Measurements from ENCODE around the gene ARHGAP36.

The ARHGAP36 gene

GRCh38 chrX:131058136-131058868 is at the start of gene ARHGAP36:
ARHGAP36 (plus strand) TSS chrX:131058346; CDS start chrX:131081666, 23,320 bp downstream.
- no peak for DNase-seq

GRCh38 chrX:131010186-131010585 is 48.0 kb upstream of the ARHGAP36 start:
- no peak for DNase-seq

GRCh38 chrX:131025336-131025735 is 32.8 kb upstream of the ARHGAP36 start:
- DNase-seq: no peak

GRCh38 chrX:131032354-131033230 is 25.6 kb upstream of the ARHGAP36 start:
- DNase-seq: no peak

- no peak for DNase-seq
These were observed 24.1 kb upstream of the ARHGAP36 start for GRCh38 chrX:131034063-131034462.

GRCh38 chrX:131040781-131041180 is 17.4 kb upstream of the ARHGAP36 start:
- DNase-seq: no peak

- DNase-seq: no peak
These were observed 16.5 kb upstream of the ARHGAP36 start for GRCh38 chrX:131041667-131042066.

GRCh38 chrX:131045726-131046125 is 12.4 kb upstream of the ARHGAP36 start:
- no peak for DNase-seq

GRCh38 chrX:131046596-131046995 is 11.6 kb upstream of the ARHGAP36 start:
- DNase-seq: no peak

GRCh38 chrX:131047180-131047579 is 11.0 kb upstream of the ARHGAP36 start:
- DNase-seq: no peak

GRCh38 chrX:131053076-131053475 is 5.1 kb upstream of the ARHGAP36 start:
- DNase-seq: no peak

- no peak for DNase-seq
These were observed 3.2 kb upstream of the ARHGAP36 start for GRCh38 chrX:131054906-131055305.

- no peak for DNase-seq
These were observed 440 bp upstream of the ARHGAP36 start for GRCh38 chrX:131057706-131058105.

- no peak for DNase-seq
These were observed 1.1 kb downstream of the ARHGAP36 start for GRCh38 chrX:131059246-131059645.

GRCh38 chrX:131060147-131060546 is 2.0 kb downstream of the ARHGAP36 start:
- no peak for DNase-seq

GRCh38 chrX:131061306-131061705 is 3.2 kb downstream of the ARHGAP36 start:
- no peak for DNase-seq

GRCh38 chrX:131063613-131064012 is 5.5 kb downstream of the ARHGAP36 start:
- no peak for DNase-seq

- no peak for DNase-seq
These were observed 8.1 kb downstream of the ARHGAP36 start for GRCh38 chrX:131066237-131066636.

GRCh38 chrX:131067216-131067615 is 9.1 kb downstream of the ARHGAP36 start:
- no peak for DNase-seq

- DNase-seq: peak; percentile 4
These were observed 9.9 kb downstream of the ARHGAP36 start for GRCh38 chrX:131067846-131068745.

- DNase-seq: peak; percentile 11
These were observed 11.0 kb downstream of the ARHGAP36 start for GRCh38 chrX:131068945-131069719.

All from stimulated activated CD4-positive, alpha-beta T cell treated with anti-CD3 and anti-CD28 coated beads, Interleukin-4, amount 100 ng/mL, for 1 hour (primary cell).